Stimulated activated effector memory CD8-positive, alpha-beta T cell treated with anti-CD3 and anti-CD28 coated beads, Interleukin-12 subunit alpha, Interleukin-12 subunit beta, amount 100 ng/mL, for 72 hours (primary cell): ENCODE data around the gene PHYHIPL.

Source experiments
- ATAC-seq: fragments of 150-1000 bp; cut with Tn5 transposase; 2 replicates; pipeline ENCODE4 v1.10.0; 2021
- DNase-seq, 2 donors: peaks; one replicate each; pipeline ENCODE4 v3.0.0; 2021 to 2022; ENCODE audit warnings: low spot score in 2 of 2
- H3K27ac Mint-ChIP-seq: one replicate; pipeline ENCODE4 v1.8.0; 2022; ENCODE audit warnings: mild to moderate bottlenecking, mixed read lengths
- H3K36me3 Mint-ChIP-seq: one replicate; pipeline ENCODE4 v1.8.0; 2022; ENCODE audit warnings: mild to moderate bottlenecking, mixed read lengths
- H3K4me1 Mint-ChIP-seq: one replicate; pipeline ENCODE4 v1.8.0; 2022; ENCODE audit warnings: mixed read lengths
- H3K4me3 Mint-ChIP-seq: one replicate; pipeline ENCODE4 v1.8.0; 2022; ENCODE audit warnings: mild to moderate bottlenecking, mixed read lengths
- H3K9me3 Mint-ChIP-seq: one replicate; pipeline ENCODE4 v1.8.0; 2022; ENCODE audit warnings: mixed read lengths

Gene PHYHIPL

GRCh38 chr10:59265141-59265540 is 88.7 kb downstream of the PHYHIPL start:
- Mint-ChIP-seq H3K36me3 (no peaks in the 10 kb centered on the region), H3K4me3 (no peak overlapping the region), H3K4me1 (no peaks in the 10 kb centered on the region), H3K9me3 (peaks cover 7% of the 10 kb centered on the region), H3K27ac (no peak overlapping the region)
- DNase-seq (no peak), ATAC-seq (no peak)

- Mint-ChIP-seq H3K36me3 (no peaks in the 10 kb centered on the region), H3K4me1 (no peaks in the 10 kb centered on the region), H3K9me3 (peaks cover 3% of the 10 kb centered on the region), H3K4me3 (no peak overlapping the region), H3K27ac (no peak overlapping the region)
- no peak for ATAC-seq
- DNase-seq = no peak
Measured at GRCh38 chr10:59266321-59266720, 89.9 kb downstream of the PHYHIPL start.

- H3K4me3 Mint-ChIP-seq = no peak overlapping the region
- no peaks in the 10 kb centered on the region for H3K36me3 Mint-ChIP-seq
- no peak for ATAC-seq
- no peak overlapping the region for H3K27ac Mint-ChIP-seq
- H3K4me1 Mint-ChIP-seq = no peaks in the 10 kb centered on the region
- no peak for DNase-seq
- H3K9me3 Mint-ChIP-seq = peaks cover 3% of the 10 kb centered on the region
Measured at GRCh38 chr10:59268460-59268859, 92.0 kb downstream of the PHYHIPL start.

GRCh38 chr10:59269651-59270050 is 93.2 kb downstream of the PHYHIPL start:
- no peaks in the 10 kb centered on the region for H3K36me3 Mint-ChIP-seq
- peaks cover 3% of the 10 kb centered on the region for H3K9me3 Mint-ChIP-seq
- ATAC-seq = no peak
- H3K27ac Mint-ChIP-seq = no peak overlapping the region
- DNase-seq = no peak
- no peaks in the 10 kb centered on the region for H3K4me1 Mint-ChIP-seq
- H3K4me3 Mint-ChIP-seq = no peak overlapping the region

GRCh38 chr10:59270492-59270891 is 94.0 kb downstream of the PHYHIPL start:
- no peak overlapping the region for H3K27ac Mint-ChIP-seq
- no peaks in the 10 kb centered on the region for H3K4me1 Mint-ChIP-seq
- no peak for ATAC-seq
- no peak overlapping the region for H3K4me3 Mint-ChIP-seq
- no peaks in the 10 kb centered on the region for H3K36me3 Mint-ChIP-seq
- H3K9me3 Mint-ChIP-seq = peaks cover 3% of the 10 kb centered on the region
- DNase-seq = no peak

GRCh38 chr10:59271160-59271559 is 94.7 kb downstream of the PHYHIPL start:
- no peak for ATAC-seq
- Mint-ChIP-seq H3K36me3 (no peaks in the 10 kb centered on the region), H3K4me3 (no peak overlapping the region)

GRCh38 chr10:59272061-59272460 is 95.6 kb downstream of the PHYHIPL start:
- no peak overlapping the region for H3K27ac Mint-ChIP-seq
- H3K4me1 Mint-ChIP-seq = no peaks in the 10 kb centered on the region
- DNase-seq = no peak
- H3K9me3 Mint-ChIP-seq = peaks cover 3% of the 10 kb centered on the region
- ATAC-seq = no peak
- H3K4me3 Mint-ChIP-seq = no peak overlapping the region
- no peaks in the 10 kb centered on the region for H3K36me3 Mint-ChIP-seq

More at GRCh38 chr10:59271160-59271559, 94.7 kb downstream of the PHYHIPL start:
- Mint-ChIP-seq H3K9me3 (peaks cover 3% of the 10 kb centered on the region), H3K27ac (no peak overlapping the region), H3K4me1 (no peaks in the 10 kb centered on the region)
- DNase-seq = no peak

- ATAC-seq (no peak), DNase-seq (no peak)
- Mint-ChIP-seq H3K9me3 (peaks cover 3% of the 10 kb centered on the region), H3K4me1 (no peaks in the 10 kb centered on the region), H3K27ac (no peak overlapping the region), H3K4me3 (no peak overlapping the region), H3K36me3 (no peaks in the 10 kb centered on the region)
Measured at GRCh38 chr10:59273445-59273844, 97.0 kb downstream of the PHYHIPL start.

GRCh38 chr10:59276133-59276532 is 99.7 kb downstream of the PHYHIPL start:
- DNase-seq (no peak), ATAC-seq (no peak)
- no peaks in the 10 kb centered on the region for H3K9me3 Mint-ChIP-seq
- no peaks in the 10 kb centered on the region for H3K36me3 Mint-ChIP-seq
- no peaks in the 10 kb centered on the region for H3K4me1 Mint-ChIP-seq
- H3K27ac Mint-ChIP-seq = no peak overlapping the region
- no peak overlapping the region for H3K4me3 Mint-ChIP-seq

GRCh38 chr10:59276919-59277318 is 100.5 kb downstream of the PHYHIPL start:
- DNase-seq (no peak), ATAC-seq (no peak)
- no peaks in the 10 kb centered on the region for H3K4me1 Mint-ChIP-seq
- no peak overlapping the region for H3K27ac Mint-ChIP-seq
- no peaks in the 10 kb centered on the region for H3K36me3 Mint-ChIP-seq
- H3K4me3 Mint-ChIP-seq = no peak overlapping the region
- H3K9me3 Mint-ChIP-seq = no peaks in the 10 kb centered on the region

GRCh38 chr10:59279476-59279875 is 103.0 kb downstream of the PHYHIPL start:
- DNase-seq = no peak
- Mint-ChIP-seq H3K36me3 (no peaks in the 10 kb centered on the region), H3K4me3 (no peak overlapping the region), H3K4me1 (no peaks in the 10 kb centered on the region), H3K9me3 (peaks cover 3% of the 10 kb centered on the region), H3K27ac (no peak overlapping the region)
- ATAC-seq = no peak

- Mint-ChIP-seq H3K9me3 (peaks cover 3% of the 10 kb centered on the region), H3K4me3 (no peak overlapping the region), H3K27ac (no peak overlapping the region), H3K4me1 (no peaks in the 10 kb centered on the region), H3K36me3 (no peaks in the 10 kb centered on the region)
- ATAC-seq = no peak
- no peak for DNase-seq
Measured at GRCh38 chr10:59279991-59280505, 103.6 kb downstream of the PHYHIPL start.

- Mint-ChIP-seq H3K36me3 (no peaks in the 10 kb centered on the region), H3K4me3 (no peak overlapping the region), H3K4me1 (no peaks in the 10 kb centered on the region), H3K9me3 (peaks cover 3% of the 10 kb centered on the region), H3K27ac (no peak overlapping the region)
- no peak for DNase-seq
- no peak for ATAC-seq
Measured at GRCh38 chr10:59281861-59282260, 105.4 kb downstream of the PHYHIPL start.

- Mint-ChIP-seq H3K9me3 (peaks cover 3% of the 10 kb centered on the region), H3K4me1 (no peaks in the 10 kb centered on the region), H3K4me3 (no peak overlapping the region), H3K27ac (no peak overlapping the region), H3K36me3 (no peaks in the 10 kb centered on the region)
- DNase-seq = no peak
- no peak for ATAC-seq
Measured at GRCh38 chr10:59283456-59284091, 107.1 kb downstream of the PHYHIPL start.

- no peak overlapping the region for H3K4me3 Mint-ChIP-seq
- DNase-seq (no peak), ATAC-seq (peak; percentile 31)
- no peaks in the 10 kb centered on the region for H3K36me3 Mint-ChIP-seq
- H3K27ac Mint-ChIP-seq = no peak overlapping the region
- H3K9me3 Mint-ChIP-seq = peaks cover 3% of the 10 kb centered on the region
- H3K4me1 Mint-ChIP-seq = no peaks in the 10 kb centered on the region
Measured at GRCh38 chr10:59284118-59284975, 107.9 kb downstream of the PHYHIPL start.

GRCh38 chr10:59285073-59285472 is 108.6 kb downstream of the PHYHIPL start:
- Mint-ChIP-seq H3K4me3 (no peak overlapping the region), H3K27ac (no peak overlapping the region), H3K4me1 (no peaks in the 10 kb centered on the region), H3K9me3 (peaks cover 3% of the 10 kb centered on the region), H3K36me3 (no peaks in the 10 kb centered on the region)
- no peak for ATAC-seq
- no peak for DNase-seq
